K562 (cell line): ENCODE data around the gene ALDH5A1. TPM values are rescaled to one million over a fixed set of nuclear protein-coding genes. Genes with fewer than 3 reads are reported as not detected.

Source experiments
- ATAC-seq: fragments of 200-7000 bp; cut with Tn5 transposase; 3 replicates; pipeline ENCODE4 v1.9.1; 2020; ENCODE audit warnings: moderate library complexity
- BruUV-seq: library from RNA; stranded (reverse); fragments of 400-500 nt; replicated peaks from 2 replicates; lab custom pipeline; 2021; lab: Mats Ljungman, UMichigan
- CTCF ChIA-PET: fragments of 300-600 bp; formaldehyde crosslinking; extraction: SDS; loops from one replicate; lab custom pipeline; 2021; ENCODE audit warnings: low intra/inter-chr PET ratio; lab: Yijun Ruan, JAX
- POLR2A ChIA-PET: fragments of 300-600, 350-650 bp; sonication (Branson Sonifier 250); formaldehyde crosslinking; extraction: SDS; loops from one replicate; lab custom pipeline; 2021; ENCODE audit warnings: antibody characterized with exemption, inconsistent platforms; lab: Yijun Ruan, JAX
- DNase-seq, 4 experiments: peaks; one replicate each; pipeline versions ENCODE4 v3.0.0 to v3.0.0-alpha.2; 2011 to 2018; ENCODE audit warnings: low spot score in 3 of 4, mixed read lengths in 3 of 4; ENCODE audit errors: extremely low read depth in 1 of 4
- FAIRE-seq: peaks from 2 replicates; lab custom pipeline; 2011; peaks lifted over from hg19 to GRCh38; lab: Jason Lieb, UNC
- H2AFZ ChIP-seq: 2 replicates; pipeline ENCODE4 v1.6.0; 2011; ENCODE audit warnings: low read depth, low read length, control low read depth, inconsistent platforms
- H3K27ac ChIP-seq: fragments of 200-600 bp; 3 replicates; pipeline ENCODE4 v1.8.0; 2011; ENCODE audit warnings: low read depth, mild to moderate bottlenecking, control low read depth, inconsistent platforms, low read length, moderate library complexity, mixed read lengths; ENCODE audit errors: extremely low read depth
- H3K27me3 ChIP-seq, 2 experiments: fragments of 300-600 bp in 1 of 2; 2 replicates in 1 of 2; 3 replicates in 1 of 2; pipeline versions ENCODE4 v1.6.0 to v1.8.0; 2011; ENCODE audit warnings: inconsistent platforms in 2 of 2, low read length in 2 of 2, mild to moderate bottlenecking in 1 of 2, mixed read lengths in 1 of 2, moderate library complexity in 1 of 2; ENCODE audit not compliant: control insufficient read depth in 2 of 2, insufficient read depth in 2 of 2
- H3K36me3 ChIP-seq: fragments of 300-600 bp; 3 replicates; pipeline ENCODE4 v1.8.0; 2011; ENCODE audit warnings: mild to moderate bottlenecking, low read length, inconsistent platforms; ENCODE audit not compliant: control insufficient read depth, insufficient read depth
- H3K4me1 ChIP-seq, 2 experiments: fragments of 200-600 bp in 1 of 2; replicated peaks in 1 of 2; 2 replicates in 1 of 2; 3 replicates in 1 of 2; pipeline versions ENCODE4 v1.5.1 to v1.8.0; 2011; ENCODE audit warnings: inconsistent platforms in 2 of 2, low read length in 2 of 2, mild to moderate bottlenecking in 1 of 2, mixed read lengths in 1 of 2, moderate library complexity in 1 of 2; ENCODE audit not compliant: control insufficient read depth in 2 of 2, insufficient read depth in 2 of 2
- H3K4me2 ChIP-seq: 2 replicates; pipeline ENCODE4 v1.6.1; 2011; ENCODE audit warnings: low read length, control low read depth, inconsistent platforms, mixed read lengths; ENCODE audit not compliant: insufficient read depth
- H3K4me3 ChIP-seq: fragments of 200-600 bp; sonication (generic), shearing (Covaris generic); 2 replicates; pipeline ENCODE4 v1.5.1; 2016; ENCODE audit warnings: control low read depth, inconsistent platforms
- H3K79me2 ChIP-seq: fragments of 200-600 bp; 3 replicates; pipeline ENCODE4 v1.8.0; 2011; ENCODE audit warnings: low read length, inconsistent platforms; ENCODE audit not compliant: control insufficient read depth, insufficient read depth
- H3K9ac ChIP-seq, 2 experiments: 2 replicates each; pipeline versions ENCODE4 v1.6.0 to v1.6.1; 2011; ENCODE audit warnings: low read depth in 2 of 2, low read length in 2 of 2, control low read depth in 1 of 2, inconsistent platforms in 1 of 2, mild to moderate bottlenecking in 1 of 2, mixed read lengths in 1 of 2; ENCODE audit not compliant: insufficient read depth in 1 of 2
- H3K9me1 ChIP-seq: one replicate; pipeline ENCODE4 v1.6.0; 2011; ENCODE audit warnings: inconsistent platforms, mild to moderate bottlenecking, low read length, moderate library complexity; ENCODE audit not compliant: control insufficient read depth, insufficient read depth
- H3K9me3 ChIP-seq: replicated peaks from 2 replicates; pipeline ENCODE4 v1.5.1; 2011; ENCODE audit warnings: low read depth, low read length, inconsistent platforms; ENCODE audit not compliant: control insufficient read depth, insufficient read depth
- H4K20me1 ChIP-seq: replicated peaks from 2 replicates; pipeline ENCODE4 v1.6.1; 2011; ENCODE audit warnings: low read length, inconsistent platforms, mixed read lengths; ENCODE audit not compliant: control insufficient read depth, insufficient read depth
- ARID3B ChIP-seq: fragments of 250-450 bp; sonication (Bioruptor Pico); IDR thresholded peaks from 2 replicates; pipeline ENCODE4 v1.4.0; 2020; ENCODE audit warnings: borderline replicate concordance
- FIP1L1 ChIP-seq: fragments of 200-400 bp; formaldehyde crosslinking; IDR thresholded peaks from 2 replicates; pipeline ENCODE4 v1.6.1; 2018; ENCODE audit warnings: mild to moderate bottlenecking, low read depth, low read length; ENCODE audit not compliant: poor library complexity, severe bottlenecking
- GABPB1 ChIP-seq: sonication (generic); formaldehyde crosslinking; IDR thresholded peaks from 2 replicates; pipeline ENCODE4 v1.8.0; 2022; ENCODE audit warnings: mild to moderate bottlenecking, missing genetic modification reagents
- MED1 ChIP-seq: sonication (generic); formaldehyde crosslinking; IDR thresholded peaks from 2 replicates; pipeline ENCODE4 v1.8.1; 2023; ENCODE audit warnings: missing genetic modification reagents, borderline replicate concordance
- PHF8 ChIP-seq: fragments of 200-600 bp; sonication (generic); IDR thresholded peaks from 2 replicates; pipeline ENCODE4 v1.6.1; 2012; ENCODE audit warnings: mixed run types, mild to moderate bottlenecking, inconsistent platforms, low read length, moderate library complexity, borderline replicate concordance
- TCF7L2 ChIP-seq: fragments of 150-350 bp; IDR thresholded peaks from 2 replicates; pipeline ENCODE4 v1.6.1; 2016; ENCODE audit warnings: low read depth, mild to moderate bottlenecking, low read length, moderate library complexity
- TEAD4 ChIP-seq, 2 experiments: sonication (generic) in 1 of 2; formaldehyde crosslinking in 1 of 2; IDR thresholded peaks; 2 replicates each; pipeline versions ENCODE4 v1.6.1 to v1.8.0; 2012 to 2022; ENCODE audit warnings: borderline replicate concordance in 1 of 2, inconsistent platforms in 1 of 2, low read length in 1 of 2, mild to moderate bottlenecking in 1 of 2, missing genetic modification reagents in 1 of 2
- U2AF1 ChIP-seq: fragments of 200-400 bp; formaldehyde crosslinking; optimal IDR thresholded peaks from 2 replicates; pipeline ENCODE3; 2017; ENCODE audit warnings: mild to moderate bottlenecking, low read depth, low read length, moderate library complexity
- ZFP30 ChIP-seq: fragments of 250-450 bp; sonication (Bioruptor Pico); IDR thresholded peaks from 2 replicates; pipeline ENCODE4 v1.8.0; 2022; ENCODE audit warnings: moderate library complexity, mild to moderate bottlenecking, inconsistent platforms, borderline replicate concordance
- ZNF507 ChIP-seq: conservative IDR thresholded peaks from 2 replicates; pipeline ENCODE4 v1.6.1; 2017; ENCODE audit warnings: missing genetic modification characterization, missing compliant biosample characterization
- WGBS: fragments of 100-300 bp; shearing (Covaris generic); methylation state at CpG from one replicate; pipeline ENCODE4 v1.1.6; 2016; ENCODE audit warnings: low coverage, mixed read lengths; ENCODE audit not compliant: insufficient coverage; ENCODE audit errors: missing lambda C conversion rate; 5-methylcytosine and 5-hydroxymethylcytosine counted together
- in situ Hi-C: fragments of 300-500 bp; cut with MboI; formaldehyde crosslinking; loops from 4 replicates; pipeline ENCODE4 v1.15.0; 2018; ENCODE audit warnings: inconsistent platforms, mixed read lengths
- intact Hi-C: fragments of 100-400 bp; cut with micrococcal nuclease; formaldehyde crosslinking; loops from 2 replicates; pipeline ENCODE4 v1.14.2; 2022
- polyA plus RNA-seq, 8 experiments: library from polyadenylated mRNA; depleted of rRNA in 4 of 8; stranded (reverse) in 5 of 8; unstranded in 3 of 8; fragments of >200 nt; fragmentation: Nextera tagmentation in 2 of 8; fragmentation: Illumina TruSeq in 1 of 8; extraction: Ambion mirVana in 2 of 8; extraction: Trizol in 1 of 8; gene quantifications; 2 replicates each; pipeline versions ENCODE4 v1.2.1 to v1.2.3, GENCODE V29; 2011 to 2014; ENCODE audit warnings: inconsistent platforms in 1 of 8, missing spikeins in 1 of 8
- total RNA-seq, 7 experiments: library from RNA; depleted of rRNA in 6 of 7; stranded (reverse); fragments of >200 nt in 6 of 7; fragmentation: Illumina TruSeq in 2 of 7; extraction: Trizol in 2 of 7; gene quantifications; 2 replicates each; pipeline versions ENCODE4 v1.2.1 to v1.2.3, GENCODE V29; 2011 to 2021; ENCODE audit warnings: low replicate concordance in 1 of 7
- TF ChIP-seq, protein P1 (sequence below): fragments of 250-450 bp; sonication (Bioruptor Pico); IDR thresholded peaks from 2 replicates; pipeline ENCODE4 v1.5.0; 2021
- TF ChIP-seq, protein P2 (sequence below): fragments of 250-450 bp; sonication (Bioruptor Pico); IDR thresholded peaks from 2 replicates; pipeline ENCODE4 v1.5.0; 2021; ENCODE audit warnings: mild to moderate bottlenecking, moderate library complexity

ALDH5A1 gene
- total and polyA plus RNA-seq, 9 of the 15 experiments (the other 6 are each of a cell fraction or from before 2014, with no cell fraction given), result 2.2 to 19.7 (median 9.5) TPM

DNA sequence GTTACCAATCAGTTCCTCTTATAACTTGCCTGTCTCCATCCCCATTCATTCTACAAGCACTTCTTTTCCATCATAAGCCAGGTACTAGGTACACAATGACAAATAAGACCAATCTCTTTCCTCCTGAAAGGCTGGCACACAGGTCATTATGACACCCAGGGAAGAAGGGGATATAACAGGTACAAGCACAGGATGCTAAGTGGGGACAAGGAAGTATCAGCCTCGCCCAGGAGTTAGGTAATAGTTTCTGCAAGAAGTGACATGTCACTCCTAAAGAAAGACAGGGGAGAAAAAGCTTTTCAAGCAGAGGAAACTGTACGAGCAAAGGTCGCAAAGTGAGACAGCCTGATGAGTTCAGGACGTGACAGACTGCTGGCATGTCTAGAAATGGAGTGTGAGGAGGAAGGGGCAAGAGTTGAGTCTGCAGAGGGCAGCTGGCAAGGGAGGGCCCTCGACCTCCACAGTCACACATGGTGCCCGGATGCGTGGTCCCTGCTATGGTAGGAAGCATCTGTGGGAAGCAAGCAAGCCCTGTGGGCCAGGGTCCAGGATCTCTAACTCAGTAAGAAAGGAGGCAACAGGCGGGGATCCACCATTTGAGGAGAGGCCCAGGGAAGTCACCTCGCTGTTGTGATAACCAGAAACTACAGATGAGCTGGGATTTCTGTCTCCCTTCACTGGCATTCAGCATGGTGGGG is 45.8 kb upstream of the ALDH5A1 start:
- no peak for ATAC-seq
- Histone ChIP-seq H3K4me2 (no peak overlapping the region), H3K27ac (no peak overlapping the region), H4K20me1 (0 out of 2 replicates have a peak, but pooled peaks cover 3% of the 10 kb centered on the region), H2AFZ (no peak overlapping the region), H3K9me1 (no peaks in the 10 kb centered on the region), H3K4me1 (peaks cover 3 to 9% of the 10 kb centered on the region in 2 experiments; a peak in 2 of 5 replicates), H3K9me3 (no peaks in the 10 kb centered on the region), H3K9ac (no peak overlapping the region), H3K27me3 (no peaks in the 10 kb centered on the region), H3K36me3 (no peaks in the 10 kb centered on the region), H3K4me3 (no peak overlapping the region), H3K79me2 (no peaks in the 10 kb centered on the region)
- intact Hi-C loops (no loop called here), in situ Hi-C loops (no loop called here)
- FAIRE-seq, result no peak
- whole genome bisulfite sequencing, result 14% methylated on average over 9 of the region's 9 CpGs
- DNase-seq, result no peak
- TF ChIP-seq, protein P1, sequence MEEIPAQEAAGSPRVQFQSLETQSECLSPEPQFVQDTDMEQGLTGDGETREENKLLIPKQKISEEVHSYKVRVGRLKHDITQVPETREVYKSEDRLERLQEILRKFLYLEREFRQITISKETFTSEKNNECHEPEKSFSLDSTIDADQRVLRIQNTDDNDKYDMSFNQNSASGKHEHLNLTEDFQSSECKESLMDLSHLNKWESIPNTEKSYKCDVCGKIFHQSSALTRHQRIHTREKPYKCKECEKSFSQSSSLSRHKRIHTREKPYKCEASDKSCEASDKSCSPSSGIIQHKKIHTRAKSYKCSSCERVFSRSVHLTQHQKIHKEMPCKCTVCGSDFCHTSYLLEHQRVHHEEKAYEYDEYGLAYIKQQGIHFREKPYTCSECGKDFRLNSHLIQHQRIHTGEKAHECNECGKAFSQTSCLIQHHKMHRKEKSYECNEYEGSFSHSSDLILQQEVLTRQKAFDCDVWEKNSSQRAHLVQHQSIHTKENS (CRISPR knock-in tag), result no peak
- TF ChIP-seq U2AF1 (no peak), FIP1L1 (no peak), TCF7L2 (no peak), GABPB1 (CRISPR knock-in tag) (no peak), TEAD4 (IDR thresholded peaks at IDR 0.05; ENCODE audit: low read length) (no peak), TEAD4 (CRISPR knock-in tag; IDR thresholded peaks at IDR 0.05; ENCODE audit: borderline replicate concordance) (no peak), MED1 (CRISPR knock-in tag) (no peak), ARID3B (CRISPR knock-in tag) (no peak), ZFP30 (CRISPR knock-in tag) (no peak), ZNF507 (tag) (no peak), PHF8 (no peak)
- TF ChIP-seq, protein P2, sequence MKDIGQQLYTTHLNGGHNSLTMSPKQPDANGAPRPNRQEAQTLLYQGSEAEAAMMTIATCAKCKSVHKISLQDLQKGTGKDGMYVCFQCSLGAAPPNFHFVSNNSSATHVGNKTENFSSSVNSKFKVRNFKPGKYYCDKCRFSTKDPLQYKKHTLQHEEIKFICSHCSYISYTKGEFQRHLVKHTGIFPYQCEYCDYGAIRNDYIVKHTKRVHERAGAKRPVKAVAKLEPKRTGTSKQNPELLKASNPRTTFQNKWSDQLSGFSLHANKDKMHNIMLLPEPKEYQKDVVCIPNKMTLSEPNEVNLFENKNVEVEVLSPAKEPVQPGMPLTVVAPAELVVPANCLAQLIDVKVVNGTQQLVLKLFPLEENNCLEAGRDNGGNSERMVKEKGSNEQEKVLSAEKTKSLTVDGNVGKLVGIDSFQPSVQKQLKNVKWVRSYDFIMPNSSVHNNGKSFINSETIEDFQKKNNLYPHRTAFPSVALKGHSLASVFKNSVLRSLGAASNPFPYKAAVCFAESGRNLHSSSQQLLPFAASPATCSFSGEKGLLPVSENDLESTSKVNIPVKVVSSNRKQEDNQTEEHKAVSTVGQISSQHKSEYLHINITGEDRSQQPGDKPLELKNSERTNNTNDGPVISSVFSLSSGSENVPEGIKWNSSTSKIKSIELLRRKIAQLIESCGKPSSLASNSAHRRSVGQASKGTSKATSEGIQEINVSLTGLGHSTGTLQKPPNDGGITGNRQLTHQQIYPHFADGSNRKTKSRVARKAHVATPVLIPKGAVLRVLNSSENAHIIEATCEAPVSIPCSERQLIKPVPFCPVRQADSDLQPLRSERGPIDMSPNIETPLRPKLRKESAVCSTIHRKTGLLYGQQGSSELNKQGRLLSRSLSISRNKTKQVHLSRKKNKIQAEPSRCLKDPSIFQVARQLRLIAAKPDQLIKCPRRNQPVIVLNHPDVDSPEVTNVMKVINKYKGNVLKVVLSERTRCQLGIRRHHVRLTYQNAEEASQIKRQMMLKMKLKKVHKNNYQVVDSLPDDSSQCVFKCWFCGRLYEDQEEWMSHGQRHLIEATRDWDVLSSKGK (CRISPR knock-in tag), result no peak
- CTCF ChIA-PET, result no interaction called here
- POLR2A ChIA-PET, result interaction anchor here (0.6 to 0.7 kb wide), 2 partner anchors 11 to 12 kb away, joined by 3 read pairs; no protein-coding TSS in a partner anchor
- BruUV-seq, result no TSS peak
